Stomach (tissue), 4 donors: ENCODE results near the gene RBMS2.
"Not testable (repeated sequence)": the region's sequence is repeated elsewhere in the genome, so short reads cannot be mapped to it uniquely, and the experiment has no call there.

Experiments used
- CTCF ChIP-seq, 7 experiments: fragments of 450-650 bp in 4 of 7; fragments of 200-600 bp in 3 of 7; sonication (generic) in 3 of 7; IDR thresholded peaks; one replicate each; pipeline ENCODE4 v1.5.1; 2016 to 2019; ENCODE audit warnings: antibody characterized with exemption in 7 of 7, control low read depth in 2 of 7, mild to moderate bottlenecking in 1 of 7
- POLR2A ChIP-seq, 4 donors: fragments of 450-650 bp; IDR thresholded peaks; one replicate each; pipeline ENCODE4 v1.6.1; 2016; ENCODE audit warnings: antibody characterized with exemption in 4 of 4, control low read depth in 2 of 4, mild to moderate bottlenecking in 1 of 4, moderate library complexity in 1 of 4
- POLR2AphosphoS5 ChIP-seq, 3 donors: sonication (generic); formaldehyde crosslinking; IDR thresholded peaks; one replicate each; pipeline ENCODE4 v1.6.1; 2016; ENCODE audit warnings: antibody characterized with exemption in 3 of 3

GRCh38 chr12:56498126-56498902 lies 23.3 kb upstream of the RBMS2 start:
- TF ChIP-seq CTCF, POLR2A, POLR2AphosphoS5 (IDR thresholded peaks at IDR 0.05): not testable (repeated sequence)
